HG03520 (cell line): Measurements from ENCODE around the gene ME3.

Experiments used
- ATAC-seq: cut with Tn5 transposase; IDR thresholded peaks from one replicate; pipeline ENCODE4 v1.9.1; 2021; ENCODE audit warnings: mild to moderate bottlenecking, moderate library complexity; ENCODE audit not compliant: unreplicated experiment

The ME3 gene

DNA sequence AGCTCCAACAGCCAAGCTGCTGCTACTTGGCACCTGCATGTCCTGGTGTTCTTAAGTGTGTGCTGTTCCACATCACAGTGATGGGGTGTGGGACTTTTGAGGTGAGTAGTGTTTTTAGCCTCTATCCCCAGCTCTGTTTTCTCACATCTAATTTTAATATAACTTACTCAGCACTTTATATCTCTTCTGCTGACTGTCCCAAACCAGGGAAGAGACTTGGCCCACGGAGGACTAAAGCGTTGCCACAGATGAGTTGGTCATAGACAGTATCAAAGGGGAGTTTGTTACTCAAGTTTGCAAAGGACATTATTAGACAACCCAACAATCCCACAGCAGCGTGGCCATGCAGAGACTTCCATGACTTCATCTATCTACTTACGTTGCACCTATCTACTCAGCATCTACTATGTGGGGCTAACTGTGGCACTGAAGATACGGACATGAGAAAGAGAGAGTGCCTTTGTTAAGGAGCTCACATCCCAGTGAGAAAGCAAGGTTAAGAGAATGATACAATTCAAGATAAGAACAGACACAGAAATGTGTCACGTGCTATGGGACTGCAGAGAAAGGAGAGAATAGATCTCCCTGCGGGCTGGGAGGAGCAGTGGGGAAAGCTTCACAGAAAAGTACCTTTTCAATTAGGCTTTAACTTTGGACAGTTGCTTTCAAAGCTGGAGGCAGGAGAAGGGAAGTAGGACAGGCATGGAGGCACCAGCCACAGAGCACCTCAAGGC lies 82.4 kb downstream of the ME3 start:
- no peak for ATAC-seq

DNA sequence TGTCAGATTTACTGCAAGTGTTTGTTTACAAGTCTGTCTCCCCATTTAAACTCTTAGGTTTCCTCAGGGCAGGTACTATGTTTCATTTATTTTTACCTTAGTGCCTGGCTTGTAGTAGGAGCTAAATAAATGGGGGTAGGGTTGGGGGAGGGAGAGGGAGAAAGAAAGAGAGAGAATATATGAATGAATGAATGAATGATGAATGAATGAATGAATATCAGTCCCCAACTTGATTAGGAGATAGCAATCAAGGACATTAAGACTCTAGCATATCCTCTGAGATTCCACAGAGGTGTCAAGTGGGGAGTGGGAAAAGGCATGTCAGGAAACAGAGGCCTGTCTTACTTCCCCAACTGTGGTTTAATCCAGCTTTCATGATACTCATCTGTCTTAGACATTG lies 83.2 kb downstream of the ME3 start:
- no peak for ATAC-seq

DNA sequence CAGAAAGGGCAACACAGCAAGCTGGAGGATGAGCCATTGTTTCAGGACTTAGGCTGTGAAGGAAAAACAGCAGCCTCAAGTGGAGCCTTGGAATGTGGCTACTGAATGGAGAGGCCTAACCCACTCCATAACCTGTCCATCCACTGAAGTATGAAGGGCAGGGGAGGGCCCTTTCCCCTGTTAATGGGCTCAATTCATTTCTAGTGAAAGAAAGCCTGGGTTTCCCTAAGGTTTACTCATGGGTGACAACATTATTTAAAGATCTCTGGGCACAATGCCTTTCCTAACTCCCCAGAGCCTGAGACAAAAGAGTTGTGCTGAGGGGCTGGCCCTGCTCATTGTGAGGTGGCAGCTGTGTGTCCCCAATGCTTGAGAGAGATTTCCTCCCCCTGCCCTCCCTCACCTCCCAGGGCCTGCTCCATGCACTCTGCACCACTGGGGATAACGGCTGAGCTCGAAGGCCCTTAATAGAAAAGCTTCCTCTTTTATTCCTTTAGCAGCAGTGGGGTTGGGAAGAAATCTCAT lies 83.8 kb downstream of the ME3 start:
- ATAC-seq: no peak

DNA sequence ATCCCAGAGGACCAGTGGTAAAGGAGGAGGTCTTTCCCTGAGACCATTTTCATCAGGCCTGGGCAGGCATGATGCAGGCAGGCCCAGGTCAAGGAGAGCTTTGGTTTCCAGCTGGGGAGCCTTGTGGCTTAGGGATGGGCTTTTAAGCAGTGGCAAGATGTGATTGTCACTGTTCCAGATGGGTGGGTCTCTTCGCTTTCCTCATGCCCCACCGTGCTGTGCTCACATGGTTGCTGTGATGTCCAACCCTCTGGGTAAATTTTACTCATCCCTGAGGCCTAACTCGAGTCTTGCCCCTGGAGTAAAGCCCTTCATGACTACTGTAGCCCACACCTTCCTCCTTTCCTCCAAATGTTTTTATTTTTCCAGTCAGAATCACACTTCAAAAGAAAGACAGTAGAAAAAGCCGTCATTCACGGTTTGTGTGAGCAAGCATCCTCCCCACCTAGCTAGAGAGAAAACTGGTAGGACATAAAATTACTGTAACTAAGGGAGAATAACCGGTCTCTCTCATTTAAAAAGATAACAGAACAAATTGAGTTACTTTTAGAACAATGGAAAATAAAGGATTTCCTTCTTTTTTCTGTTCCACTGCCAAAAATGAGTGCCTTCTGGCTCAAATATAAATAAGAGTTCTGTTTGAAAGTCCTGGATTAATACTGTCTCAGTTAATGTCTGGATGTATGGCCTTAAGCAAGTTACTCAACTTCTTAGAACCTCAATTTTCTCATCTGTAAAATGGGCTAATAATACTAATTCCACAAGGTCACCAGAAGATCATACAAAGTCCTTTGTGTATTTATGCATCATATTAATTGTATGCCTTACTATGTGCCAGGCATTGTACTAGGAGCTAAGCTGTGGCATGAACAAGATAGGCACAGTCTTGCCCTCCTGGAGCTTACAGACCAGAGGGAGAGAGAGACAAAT lies 84.9 kb downstream of the ME3 start:
- ATAC-seq: no peak

DNA sequence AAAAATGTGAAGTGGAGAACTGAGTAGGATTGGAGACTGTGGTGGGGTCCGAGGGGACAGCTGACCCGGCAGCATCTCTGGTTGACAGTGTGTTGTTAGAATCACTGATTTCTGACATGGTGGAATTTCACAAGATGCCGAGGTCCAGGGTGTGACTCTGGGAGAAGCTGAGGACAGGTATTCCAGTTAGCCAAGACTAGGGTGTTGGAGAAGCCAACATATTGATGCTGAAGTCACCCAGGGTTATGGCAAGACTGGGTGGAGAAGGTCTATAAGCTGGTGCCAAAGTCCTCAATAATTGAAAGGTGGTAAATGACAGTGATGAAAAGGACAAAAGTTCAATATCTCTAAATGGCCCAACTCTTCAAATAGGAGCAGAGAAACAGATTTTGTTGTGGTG lies 86.1 kb downstream of the ME3 start:
- no peak for ATAC-seq

DNA sequence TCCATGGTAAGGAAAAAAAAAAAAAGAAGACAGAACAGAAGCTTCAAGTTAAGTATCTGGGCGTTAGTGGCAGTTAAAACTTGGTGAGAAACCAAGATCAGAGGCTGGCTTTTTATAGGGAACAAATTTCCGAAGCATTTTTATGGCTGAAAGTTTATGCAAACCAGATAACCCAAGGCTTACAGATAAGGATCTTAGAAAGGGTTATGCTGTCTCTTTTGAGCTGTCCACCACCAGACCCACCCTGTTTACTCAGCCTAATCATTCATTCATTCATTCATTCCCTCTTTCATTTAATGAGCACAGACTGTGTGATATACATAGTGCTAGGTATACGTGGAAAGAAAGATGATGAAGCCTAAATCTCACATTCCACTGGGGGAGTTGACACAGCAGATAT lies 89.5 kb downstream of the ME3 start:
- no peak for ATAC-seq

DNA sequence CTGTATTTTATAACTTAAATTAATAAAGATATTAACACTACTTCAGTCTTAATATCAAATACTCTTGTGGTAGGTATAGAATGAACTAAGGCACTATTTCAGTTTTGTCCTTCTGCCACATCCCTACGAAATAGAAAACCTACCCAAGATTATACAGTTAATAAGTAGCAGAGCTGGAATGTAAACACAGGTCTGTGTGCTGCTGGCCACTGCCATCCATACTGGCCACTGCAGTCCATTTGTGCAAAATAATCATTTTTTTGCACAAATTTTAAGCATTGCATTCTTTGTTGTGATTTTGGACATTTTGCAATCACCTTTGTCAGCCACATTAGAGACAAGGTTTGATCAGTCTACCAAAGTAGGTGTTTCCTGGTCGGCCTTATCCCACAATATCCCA lies 91.9 kb downstream of the ME3 start:
- no peak for ATAC-seq

DNA sequence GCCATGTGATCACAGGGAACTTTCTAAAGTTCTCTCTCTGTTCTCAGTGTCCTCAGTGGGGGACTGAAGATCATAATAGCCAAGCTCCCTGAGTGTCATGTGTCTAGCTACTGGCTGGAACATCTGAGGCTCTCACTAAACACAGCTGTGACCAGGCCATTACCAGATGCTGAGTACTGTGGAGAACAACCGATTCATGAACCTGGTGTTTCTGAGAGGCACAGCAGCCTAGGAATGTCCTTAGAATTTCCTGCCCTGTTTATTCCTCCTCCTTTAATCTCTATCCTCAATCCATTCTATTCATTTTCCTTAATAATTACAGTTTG lies 93.0 kb downstream of the ME3 start:
- ATAC-seq: no peak

DNA sequence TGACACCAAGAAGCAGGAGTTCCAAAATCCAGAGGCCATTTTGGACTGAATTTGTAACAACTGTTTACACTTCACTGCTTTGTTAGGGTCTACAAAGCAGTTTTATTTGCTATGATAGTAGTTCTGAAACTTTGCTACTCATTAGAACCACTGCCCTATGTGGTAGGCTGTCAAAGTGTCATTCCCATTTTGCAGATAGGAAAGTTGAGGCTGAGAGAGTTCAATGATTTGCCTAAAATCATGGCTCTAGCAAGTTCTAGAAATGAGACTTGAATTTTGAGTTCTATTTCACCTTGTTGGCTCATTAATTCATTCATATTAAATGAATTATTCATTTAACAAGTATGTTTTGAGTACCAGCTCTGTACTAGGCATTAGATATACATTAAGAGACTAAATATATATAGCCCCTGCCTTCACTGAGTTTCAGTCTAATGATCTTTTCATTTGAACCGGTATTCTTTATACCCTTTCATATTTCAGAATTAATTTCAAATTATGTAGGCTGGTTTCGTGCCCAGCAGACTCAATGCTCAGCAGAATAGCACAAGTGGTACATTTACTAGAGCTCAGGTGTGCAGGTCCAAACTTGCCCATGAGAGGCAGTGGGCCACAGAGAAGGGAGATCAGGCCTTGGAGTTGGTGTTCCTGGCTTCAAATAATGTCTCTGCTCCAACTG lies 93.5 kb downstream of the ME3 start:
- no peak for ATAC-seq

DNA sequence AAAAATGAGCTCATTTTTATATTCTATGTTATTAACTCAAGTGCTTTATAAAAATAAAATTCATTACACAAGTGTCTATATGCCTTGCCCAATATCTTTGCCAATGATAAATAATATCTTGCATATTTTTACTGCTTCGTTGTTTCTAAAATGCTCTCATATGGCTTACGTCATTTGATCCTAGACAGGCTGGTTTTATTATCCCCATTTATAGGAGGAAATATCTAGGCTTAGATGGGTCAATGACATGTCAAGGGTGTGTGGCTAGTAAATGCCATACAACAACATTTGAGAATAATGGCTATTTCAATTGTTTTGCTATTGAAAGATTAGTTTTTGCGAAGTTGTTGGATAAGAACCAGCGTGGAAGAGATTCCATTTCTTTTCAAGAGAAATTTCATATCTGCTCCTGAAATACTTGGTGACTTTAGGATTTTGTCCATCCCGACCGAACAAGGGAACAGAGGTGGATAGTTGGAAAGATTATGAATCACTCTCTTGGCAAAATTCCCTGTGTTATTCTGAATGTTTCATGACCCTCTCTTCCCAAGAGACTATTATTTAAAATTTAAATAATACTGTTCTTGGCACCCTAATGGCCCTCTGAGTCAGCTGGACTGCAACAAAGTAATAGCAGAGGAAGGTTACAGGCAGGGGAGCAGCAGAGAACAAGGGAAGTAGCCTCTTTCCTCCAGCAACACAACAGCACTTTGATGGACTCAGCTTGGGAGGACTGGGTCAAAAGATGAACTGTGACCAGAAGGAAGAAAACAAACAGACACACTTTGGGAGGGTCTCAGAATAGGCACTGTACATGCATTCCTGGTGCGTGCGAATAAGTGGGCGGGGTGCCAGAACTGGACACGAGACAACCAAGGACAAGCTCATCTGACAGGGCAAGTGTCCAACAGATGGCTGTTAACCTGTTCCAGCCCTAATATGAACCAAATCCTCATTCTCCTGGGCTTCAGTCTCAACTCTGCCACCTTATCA lies 94.5 kb downstream of the ME3 start:
- ATAC-seq: no peak

DNA sequence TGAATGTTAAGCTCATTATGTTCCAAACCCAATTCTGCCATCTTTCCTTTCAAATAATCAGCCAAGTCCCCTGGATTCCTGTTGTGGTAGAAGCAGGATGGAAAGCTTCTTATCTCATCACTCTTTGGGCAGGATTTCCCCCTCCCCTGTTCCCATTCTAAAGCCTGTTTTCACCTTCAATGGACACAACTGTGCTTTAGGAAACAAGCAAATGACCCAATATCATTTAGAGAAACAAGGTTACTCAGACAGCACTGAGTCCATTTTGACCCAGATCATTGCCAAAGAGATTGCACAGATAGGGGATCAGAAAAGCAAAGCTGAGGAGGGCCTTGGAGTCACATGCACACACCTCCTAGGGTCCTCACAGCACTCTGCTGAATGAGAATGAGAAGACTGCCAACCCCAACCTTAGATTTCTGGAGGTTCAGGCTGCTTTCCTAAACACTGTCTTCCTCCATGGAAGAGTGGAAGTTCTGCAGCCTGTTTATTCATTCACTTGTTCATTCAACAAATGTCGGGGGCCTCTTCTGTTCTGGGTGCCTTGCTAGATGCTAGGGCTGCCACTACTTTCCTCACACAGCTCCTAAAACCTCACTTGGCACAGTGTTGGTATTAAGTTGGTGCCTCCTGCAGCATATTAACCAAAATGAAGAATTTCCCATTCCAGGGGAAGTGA lies 95.3 kb downstream of the ME3 start:
- ATAC-seq: no peak

DNA sequence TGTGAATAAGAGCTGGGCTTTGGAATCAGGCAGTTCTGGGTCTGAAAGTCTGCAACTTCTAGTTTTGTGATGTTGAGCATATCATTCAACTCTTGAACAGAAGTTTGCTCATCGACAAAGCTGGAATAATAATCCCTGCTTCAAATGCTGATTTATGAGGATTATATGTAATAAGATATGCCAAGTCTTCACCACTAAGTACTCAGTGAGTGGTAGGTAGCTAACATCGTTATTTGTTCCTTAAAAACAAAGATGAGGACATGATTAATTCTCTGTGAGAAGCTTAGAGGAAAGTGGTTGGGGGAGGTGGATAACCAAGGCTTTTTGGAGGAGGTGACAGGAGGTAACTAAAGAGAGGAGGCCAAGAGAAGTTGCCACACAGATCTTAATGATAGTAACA lies 96.5 kb downstream of the ME3 start:
- ATAC-seq: no peak

DNA sequence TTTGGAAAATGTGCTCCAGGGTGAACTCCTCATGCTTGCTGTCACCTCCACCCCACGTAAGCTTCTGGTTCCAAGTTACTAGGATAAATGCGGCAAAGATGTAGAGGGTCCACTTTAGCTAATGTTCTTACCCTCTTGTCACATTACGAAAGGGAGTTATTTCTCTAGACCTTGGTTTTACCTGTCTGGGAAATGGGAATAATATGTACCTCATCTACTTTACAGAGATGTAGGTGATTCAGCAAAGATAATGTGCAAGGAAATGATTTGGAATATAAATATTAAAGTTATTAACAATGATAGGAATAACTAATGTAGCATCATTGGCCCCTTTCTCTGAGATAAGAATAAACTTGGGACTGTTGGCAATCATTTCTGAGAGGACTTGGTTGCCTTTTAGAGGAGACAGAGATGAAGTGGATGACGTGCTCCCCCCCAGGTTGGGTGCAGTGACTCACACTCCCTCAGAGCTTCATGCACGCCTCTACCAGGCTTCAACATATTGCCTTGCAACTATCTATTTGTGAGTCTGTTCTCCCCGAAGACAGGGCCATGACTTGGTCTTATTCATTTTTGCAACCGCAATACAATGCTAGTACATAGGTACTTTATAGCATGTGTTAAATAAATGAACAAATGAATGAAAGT lies 97.1 kb downstream of the ME3 start:
- no peak for ATAC-seq

DNA sequence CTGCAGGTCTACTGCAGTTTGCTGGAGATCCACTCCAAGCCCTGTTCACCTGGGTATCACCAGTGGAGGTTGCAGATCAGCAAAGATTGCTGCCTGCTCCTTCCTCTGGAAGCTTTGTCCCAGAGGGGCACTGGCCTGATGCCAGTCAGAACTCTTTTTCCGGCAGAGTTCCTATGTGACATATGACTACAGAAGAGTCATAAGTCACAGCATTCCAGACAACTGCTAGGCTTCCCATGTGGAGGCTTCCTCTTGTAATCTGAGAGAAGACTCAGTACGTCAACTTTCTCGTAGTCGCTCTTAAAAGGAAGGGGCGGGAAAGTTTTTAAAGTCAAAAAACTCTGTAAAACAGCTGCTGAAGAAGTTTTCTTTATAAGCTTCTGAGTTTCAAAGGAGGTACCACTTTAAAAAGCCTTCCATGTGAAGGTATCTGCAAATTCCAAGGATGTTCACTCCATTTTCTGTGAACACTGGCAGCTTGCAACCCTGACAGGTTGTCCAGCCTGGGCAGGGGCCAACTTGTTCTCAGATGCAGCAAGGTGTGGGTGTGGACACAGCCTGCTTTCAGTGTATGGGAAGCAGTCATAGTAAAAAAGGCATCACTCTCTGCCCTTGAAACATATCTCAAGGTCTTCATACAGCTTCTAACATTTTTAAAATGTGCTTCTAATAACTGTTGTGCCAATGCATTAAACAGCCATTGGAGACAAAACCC lies 97.8 kb downstream of the ME3 start:
- no peak for ATAC-seq

DNA sequence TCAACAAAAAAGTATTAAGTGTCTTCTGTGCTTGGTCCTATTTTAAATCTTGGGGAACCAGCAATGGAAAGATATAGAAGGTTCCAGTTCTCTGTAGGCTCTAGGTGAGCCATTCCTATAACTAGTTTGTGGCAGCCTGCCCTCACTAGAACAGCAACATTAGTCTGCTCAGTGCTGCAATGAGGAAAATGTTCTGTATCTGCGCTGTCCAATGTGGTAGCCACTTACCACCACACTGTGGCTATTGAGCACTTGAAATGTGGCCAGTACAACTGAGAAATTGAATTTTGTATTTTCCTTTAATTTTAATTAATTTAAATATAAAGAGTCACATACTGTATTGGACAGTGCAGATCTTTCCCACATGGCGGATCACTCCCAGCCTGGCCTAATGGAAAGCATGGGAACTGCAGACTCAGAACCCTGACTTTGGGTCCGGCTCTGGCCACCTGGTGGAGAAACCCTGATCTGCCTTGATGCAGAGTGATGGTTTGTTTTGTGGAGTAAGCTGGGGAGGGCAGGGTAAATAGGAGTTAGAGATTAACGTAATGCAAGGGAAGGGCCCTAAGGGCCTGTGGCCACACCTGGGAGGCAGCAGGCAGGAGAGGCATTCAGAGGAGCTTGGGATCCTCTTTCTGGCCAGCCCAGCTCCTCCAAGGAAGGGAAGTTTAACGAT lies 101.0 kb downstream of the ME3 start:
- ATAC-seq: no peak

DNA sequence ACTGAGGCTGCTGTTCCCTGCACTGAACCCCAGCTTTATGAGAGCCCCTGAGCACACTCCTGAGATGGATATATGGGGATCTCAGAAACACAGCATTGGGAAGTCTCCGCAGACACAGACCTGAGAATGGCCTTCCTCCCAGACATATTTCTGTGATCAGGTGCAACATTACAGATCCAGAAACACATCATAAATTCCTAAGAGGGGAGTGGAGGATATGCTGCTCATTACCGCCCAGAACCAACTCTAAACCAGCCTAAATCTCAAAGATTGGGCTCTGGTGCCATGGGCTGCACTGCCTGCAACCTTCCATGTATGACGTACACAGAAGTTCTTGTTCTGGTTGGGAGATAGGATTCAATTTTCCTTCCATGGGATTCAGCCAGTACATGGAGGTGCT lies 102.0 kb downstream of the ME3 start:
- ATAC-seq: no peak

DNA sequence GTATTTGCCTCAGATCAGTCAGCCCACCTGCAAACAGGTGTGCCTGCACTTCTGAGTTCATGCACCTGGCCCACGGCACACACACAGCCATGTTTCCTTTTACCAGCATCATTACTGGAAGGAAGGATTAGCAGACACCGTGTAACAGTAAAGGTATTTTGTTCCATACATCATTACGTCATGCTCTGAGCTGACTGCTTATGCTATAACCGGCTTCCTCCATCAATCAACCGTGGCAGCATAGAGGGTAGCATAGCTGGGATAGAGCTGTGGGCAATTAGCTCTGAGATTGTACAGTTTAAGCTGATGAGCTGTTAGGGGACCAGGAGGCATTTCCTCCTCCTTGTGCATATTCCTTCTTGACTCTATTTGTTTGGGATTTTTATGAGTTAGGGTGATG lies 102.4 kb downstream of the ME3 start:
- no peak for ATAC-seq

DNA sequence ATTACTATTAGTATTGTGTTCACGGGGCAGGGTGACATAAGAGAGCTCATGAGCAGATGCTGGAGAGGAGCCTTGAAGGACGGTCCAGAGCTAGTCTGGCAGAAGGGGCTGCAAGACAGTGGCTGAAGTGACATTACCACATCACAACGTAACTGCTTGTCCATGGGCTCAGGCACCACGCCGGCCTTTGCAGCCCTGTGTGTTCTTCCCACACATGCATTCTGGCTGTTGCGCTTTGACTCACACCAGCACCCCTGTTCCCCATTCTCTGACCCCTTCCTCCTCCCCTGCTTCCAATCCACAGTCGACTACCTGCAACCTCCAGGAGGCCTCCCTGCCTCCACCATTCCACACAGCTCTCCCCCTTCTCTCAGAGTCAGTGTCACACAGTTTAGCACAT lies 103.3 kb downstream of the ME3 start:
- no peak for ATAC-seq
